ENCODE results near the gene LRRC9.
"Not testable (repeated sequence)": the region's sequence is repeated elsewhere in the genome, so short reads cannot be mapped to it uniquely, and the experiment has no call there.

The LRRC9 gene

DNA sequence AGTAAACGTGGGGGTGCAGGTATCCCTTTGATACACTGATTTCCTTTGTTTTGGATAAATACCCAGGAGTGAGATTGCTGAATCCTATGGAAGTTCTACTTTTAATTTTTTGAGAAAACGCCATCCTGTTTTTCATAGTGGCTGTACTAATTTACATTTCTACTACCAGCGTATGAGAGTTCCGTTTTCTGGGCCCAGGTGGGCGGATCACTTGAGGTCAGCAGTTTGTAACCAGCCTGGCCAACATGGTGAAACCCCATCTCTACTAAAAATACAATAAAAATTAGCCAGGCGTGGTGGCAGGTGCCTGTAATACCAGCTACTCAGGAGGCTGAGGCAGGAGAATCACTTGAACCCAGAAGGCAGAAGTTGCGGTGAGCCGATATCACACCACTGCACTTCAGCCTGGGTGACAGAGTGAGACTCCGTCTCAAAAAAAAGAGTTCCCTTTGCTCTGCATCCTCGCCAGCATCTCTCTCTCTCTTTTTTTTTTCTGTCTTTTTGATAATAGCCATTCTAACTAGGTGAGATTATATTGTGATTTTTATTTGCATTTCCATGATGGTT is 22.4 kb downstream of the LRRC9 start:
- in situ Hi-C loops (cut with HindIII; ENCODE audit: low pct_ligation_motif_present, low pct_unique_long_range_greater_than_20kb, low sequenced_read_pairs), result not testable (repeated sequence)

GRCh38 chr14:59944909-59945308 is 25.0 kb downstream of the LRRC9 start:
- no peak for DNase-seq
- in situ Hi-C loops (cut with HindIII; ENCODE audit: low pct_ligation_motif_present, low pct_unique_long_range_greater_than_20kb, low sequenced_read_pairs), result no loop called here

More for the DNA sequence above, 22.4 kb downstream of the LRRC9 start:
- not testable (repeated sequence) for DNase-seq

DNA sequence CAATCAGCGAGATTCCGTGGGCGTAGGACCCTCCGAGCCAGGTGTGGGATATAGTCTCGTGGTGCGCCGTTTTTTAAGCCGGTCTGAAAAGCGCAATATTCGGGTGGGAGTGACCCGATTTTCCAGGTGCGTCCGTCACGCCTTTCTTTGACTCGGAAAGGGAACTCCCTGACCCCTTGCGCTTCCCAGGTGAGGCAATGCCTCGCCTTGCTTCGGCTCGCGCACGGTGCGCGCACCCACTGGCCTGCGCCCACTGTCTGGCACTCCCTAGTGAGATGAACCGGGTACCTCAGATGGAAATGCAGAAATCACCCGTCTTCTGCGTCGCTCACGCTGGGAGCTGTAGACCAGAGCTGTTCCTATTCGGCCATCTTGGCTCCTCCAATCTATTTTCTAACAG is 32.2 kb downstream of the LRRC9 start:
- in situ Hi-C loops (cut with HindIII; ENCODE audit: low pct_ligation_motif_present, low pct_unique_long_range_greater_than_20kb, low sequenced_read_pairs), result not testable (repeated sequence)

GRCh38 chr14:59957890-59958289 is 37.9 kb downstream of the LRRC9 start:
- in situ Hi-C loops (cut with HindIII; ENCODE audit: low pct_ligation_motif_present, low pct_unique_long_range_greater_than_20kb, low sequenced_read_pairs); DNase-seq: not testable (repeated sequence)

More for the DNA sequence above, 32.2 kb downstream of the LRRC9 start:
- not testable (repeated sequence) for DNase-seq

- DNase-seq, result no peak
- in situ Hi-C loops (cut with HindIII; ENCODE audit: low pct_ligation_motif_present, low pct_unique_long_range_greater_than_20kb, low sequenced_read_pairs), result no loop called here
Measured at GRCh38 chr14:59959668-59960067, 39.7 kb downstream of the LRRC9 start.

- in situ Hi-C loops (cut with HindIII; ENCODE audit: low pct_ligation_motif_present, low pct_unique_long_range_greater_than_20kb, low sequenced_read_pairs), result no loop called here
- no peak for DNase-seq
Measured at GRCh38 chr14:59961518-59962062, 41.6 kb downstream of the LRRC9 start.

GRCh38 chr14:59964251-59965007 is 44.5 kb downstream of the LRRC9 start:
- DNase-seq, result no peak
- in situ Hi-C loops (cut with HindIII; ENCODE audit: low pct_ligation_motif_present, low pct_unique_long_range_greater_than_20kb, low sequenced_read_pairs), result no loop called here

DNA sequence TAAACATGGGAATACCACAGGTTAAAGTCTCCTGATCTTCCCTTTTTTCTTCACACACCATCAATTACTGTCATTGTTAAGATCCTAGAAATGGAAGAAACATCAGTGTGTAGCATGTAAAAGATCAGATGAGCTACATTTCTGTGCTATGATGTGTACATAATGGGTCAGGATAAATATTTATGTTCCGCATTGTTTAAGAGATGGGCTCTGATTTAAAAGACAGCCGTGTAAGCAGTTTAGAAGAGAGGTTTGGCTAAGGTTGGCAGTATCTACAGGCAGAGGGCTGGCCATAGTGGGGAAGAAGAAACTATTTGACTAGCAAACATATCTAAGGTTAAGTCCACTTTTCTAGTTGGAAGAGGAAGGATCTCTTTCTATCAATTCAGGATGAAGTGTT is 49.4 kb downstream of the LRRC9 start:
- in situ Hi-C loops (cut with HindIII; ENCODE audit: low pct_ligation_motif_present, low pct_unique_long_range_greater_than_20kb, low sequenced_read_pairs), result no loop called here

DNA sequence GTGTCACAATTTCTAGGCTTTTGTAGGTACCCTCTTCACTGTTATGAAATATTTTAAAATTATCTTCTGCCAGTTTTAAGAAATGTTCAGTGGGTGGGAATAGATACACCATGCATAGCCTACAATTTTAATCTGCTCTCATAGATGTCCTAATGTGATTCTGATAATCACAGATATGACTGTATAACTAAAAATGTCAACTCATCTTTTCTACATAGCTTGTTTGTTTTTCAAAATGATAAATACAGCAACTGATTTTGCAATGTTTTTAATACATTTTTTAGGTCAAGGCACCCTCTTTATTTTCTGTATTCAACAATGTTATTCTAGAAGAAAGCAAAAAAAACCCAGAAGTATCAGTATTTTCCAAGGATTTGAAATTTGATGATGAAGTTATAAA is 61.6 kb downstream of the LRRC9 start:
- in situ Hi-C loops (cut with HindIII; ENCODE audit: low pct_ligation_motif_present, low pct_unique_long_range_greater_than_20kb, low sequenced_read_pairs), result no loop called here
- DNase-seq, result no peak

More for the DNA sequence above, 49.4 kb downstream of the LRRC9 start:
- DNase-seq, result no peak

GRCh38 chr14:59983048-59983447 is 63.1 kb downstream of the LRRC9 start:
- in situ Hi-C loops (cut with HindIII; ENCODE audit: low pct_ligation_motif_present, low pct_unique_long_range_greater_than_20kb, low sequenced_read_pairs), result no loop called here

GRCh38 chr14:59986556-59987059 is 66.7 kb downstream of the LRRC9 start:
- in situ Hi-C loops (cut with HindIII; ENCODE audit: low pct_ligation_motif_present, low pct_unique_long_range_greater_than_20kb, low sequenced_read_pairs), result no loop called here
- no peak for DNase-seq

More at GRCh38 chr14:59983048-59983447, 63.1 kb downstream of the LRRC9 start:
- no peak for DNase-seq

DNA sequence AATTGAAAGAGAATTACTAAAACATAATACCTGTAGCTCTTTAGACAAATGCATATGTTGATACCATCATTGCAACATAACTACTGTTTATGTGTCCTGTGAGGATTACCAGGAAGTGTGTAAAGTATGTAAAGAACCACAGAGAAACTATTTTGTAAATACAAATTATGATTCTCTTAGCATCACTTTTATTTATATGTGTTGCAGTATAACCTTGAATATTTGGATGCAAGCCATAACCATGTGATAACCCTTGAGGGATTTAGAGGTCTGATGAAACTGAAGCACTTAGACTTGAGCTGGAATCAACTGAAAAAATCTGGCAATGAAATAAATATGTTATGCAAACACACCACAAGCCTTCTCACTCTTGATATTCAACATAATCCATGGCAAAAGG is 77.5 kb downstream of the LRRC9 start:
- in situ Hi-C loops (cut with HindIII; ENCODE audit: low pct_ligation_motif_present, low pct_unique_long_range_greater_than_20kb, low sequenced_read_pairs), result no loop called here
- DNase-seq, result no peak

- in situ Hi-C loops (cut with HindIII; ENCODE audit: low pct_ligation_motif_present, low pct_unique_long_range_greater_than_20kb, low sequenced_read_pairs), result no loop called here
- DNase-seq, result no peak
Measured at GRCh38 chr14:59997966-59998365, 78.0 kb downstream of the LRRC9 start.

DNA sequence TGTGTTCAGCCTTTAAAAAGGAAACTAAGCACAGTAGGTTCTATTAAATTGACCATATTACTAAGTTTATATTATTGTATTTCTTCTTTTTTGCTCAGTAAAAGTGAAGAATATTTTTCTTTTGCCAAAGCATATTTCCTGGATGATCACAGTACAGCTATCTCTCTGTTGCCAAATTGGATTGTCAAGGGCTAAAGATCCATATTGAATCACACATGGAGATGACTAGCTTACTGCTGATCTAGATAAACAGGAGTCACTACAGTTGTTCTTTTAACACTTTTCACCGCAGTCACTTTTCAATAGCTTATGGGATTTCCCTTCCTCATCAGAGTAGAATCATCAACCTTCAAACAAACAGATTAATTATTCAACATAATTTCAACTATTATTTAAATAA is 78.6 kb downstream of the LRRC9 start:
- no peak for DNase-seq
- in situ Hi-C loops (cut with HindIII; ENCODE audit: low pct_ligation_motif_present, low pct_unique_long_range_greater_than_20kb, low sequenced_read_pairs), result no loop called here

GRCh38 chr14:60002819-60003492 is 83.0 kb downstream of the LRRC9 start:
- DNase-seq, result no peak
- in situ Hi-C loops (cut with HindIII; ENCODE audit: low pct_ligation_motif_present, low pct_unique_long_range_greater_than_20kb, low sequenced_read_pairs), result no loop called here

GRCh38 chr14:60003991-60004390 is 84.0 kb downstream of the LRRC9 start:
- DNase-seq, result no peak
- in situ Hi-C loops (cut with HindIII; ENCODE audit: low pct_ligation_motif_present, low pct_unique_long_range_greater_than_20kb, low sequenced_read_pairs), result no loop called here

- in situ Hi-C loops (cut with HindIII; ENCODE audit: low pct_ligation_motif_present, low pct_unique_long_range_greater_than_20kb, low sequenced_read_pairs), result no loop called here
- no peak for DNase-seq
Measured at GRCh38 chr14:60008042-60008441, 88.1 kb downstream of the LRRC9 start.

DNA sequence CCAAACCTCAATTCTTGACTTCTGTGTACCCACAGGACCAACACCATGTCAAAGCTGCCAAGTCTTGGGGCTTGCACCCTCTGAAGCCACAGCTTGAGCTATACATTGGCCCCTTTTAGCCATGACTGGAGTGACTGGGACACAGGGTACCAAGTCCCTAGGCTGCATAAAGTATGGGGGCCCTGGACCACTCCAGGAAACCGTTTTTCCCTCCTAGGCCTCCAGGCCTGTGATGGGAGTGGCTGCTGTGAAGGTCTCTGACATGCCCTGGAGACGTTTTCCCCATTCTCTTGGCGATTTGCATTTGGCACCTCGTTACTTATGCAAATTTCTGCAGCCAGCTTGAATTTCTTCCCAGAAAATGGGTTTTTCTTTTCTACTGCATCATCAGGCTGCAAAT is 90.3 kb downstream of the LRRC9 start:
- in situ Hi-C loops (cut with HindIII; ENCODE audit: low pct_ligation_motif_present, low pct_unique_long_range_greater_than_20kb, low sequenced_read_pairs); DNase-seq: not testable (repeated sequence)

GRCh38 chr14:60014402-60014801 is 94.5 kb downstream of the LRRC9 start:
- DNase-seq, result no peak
- in situ Hi-C loops (cut with HindIII; ENCODE audit: low pct_ligation_motif_present, low pct_unique_long_range_greater_than_20kb, low sequenced_read_pairs), result no loop called here
